ENCODE measurements around the gene TFPT.

DNA sequence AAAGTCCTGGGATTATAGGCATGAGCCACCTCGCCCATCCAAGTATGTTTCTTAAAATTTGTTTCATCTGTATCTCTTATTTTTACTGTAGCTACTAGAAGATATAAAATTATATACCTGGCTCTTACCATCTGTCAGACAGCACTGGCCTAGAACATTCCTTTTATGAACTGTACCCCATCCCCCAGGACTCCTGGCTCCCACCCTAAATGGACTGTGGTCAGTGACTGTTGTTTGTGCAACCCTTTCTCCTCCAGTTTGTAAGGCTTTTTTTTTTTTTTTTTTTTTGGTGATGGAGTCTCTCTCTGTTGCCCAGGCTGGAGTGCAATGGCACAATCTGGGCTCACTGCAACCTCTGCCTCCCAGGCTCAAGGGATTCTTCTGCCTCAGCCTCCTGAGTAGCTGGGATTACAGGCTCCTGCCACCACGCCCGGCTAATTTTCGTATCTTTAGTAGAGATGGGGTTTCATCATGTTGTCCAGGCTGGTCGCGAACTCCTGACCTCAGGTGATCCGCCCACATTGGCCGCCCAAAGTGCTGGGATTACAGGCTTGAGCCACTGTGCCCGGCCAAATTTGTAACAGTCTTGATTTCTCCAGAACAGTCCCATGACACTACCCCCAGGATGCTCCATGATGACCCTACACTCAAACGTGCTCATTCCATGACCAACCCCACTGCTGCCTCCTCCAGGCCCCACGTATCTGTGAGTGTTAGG, 10.3 kb downstream of the TFPT start:
- TF ChIP-seq BHLHE40 (IDR thresholded peaks at IDR 0.05; ENCODE audit: borderline replicate concordance) (no peak), ELF4 (IDR thresholded peaks at IDR 0.05) (no peak), PKNOX1 (IDR thresholded peaks at IDR 0.05) (no peak), ZNF384 (IDR thresholded peaks at IDR 0.05) (no peak), FOXM1 (IDR thresholded peaks at IDR 0.05; ENCODE audit: borderline replicate concordance) (no peak), HDGF (IDR thresholded peaks at IDR 0.05; ENCODE audit: borderline replicate concordance) (no peak), FOXA1 (IDR thresholded peaks at IDR 0.05) (no peak), FOXK2 (IDR thresholded peaks at IDR 0.05) (no peak), SP1 (IDR thresholded peaks at IDR 0.05) (no peak), TARDBP (IDR thresholded peaks at IDR 0.05) (no peak), SUZ12 (IDR thresholded peaks at IDR 0.05) (no peak), CTBP1 (IDR thresholded peaks at IDR 0.05; ENCODE audit: borderline replicate concordance) (no peak)
